Activated naive CD4-positive, alpha-beta T cell (primary cell): Measurements from ENCODE around the gene PEPD.
A peak's percentile ranks its signal among the peaks of the same experiment; 100 is the strongest.

Experiments
- DNase-seq, 4 experiments: peaks; one replicate each; lab custom pipeline; 2025; lab: John Stamatoyannopoulos, UW

PEPD gene

DNA sequence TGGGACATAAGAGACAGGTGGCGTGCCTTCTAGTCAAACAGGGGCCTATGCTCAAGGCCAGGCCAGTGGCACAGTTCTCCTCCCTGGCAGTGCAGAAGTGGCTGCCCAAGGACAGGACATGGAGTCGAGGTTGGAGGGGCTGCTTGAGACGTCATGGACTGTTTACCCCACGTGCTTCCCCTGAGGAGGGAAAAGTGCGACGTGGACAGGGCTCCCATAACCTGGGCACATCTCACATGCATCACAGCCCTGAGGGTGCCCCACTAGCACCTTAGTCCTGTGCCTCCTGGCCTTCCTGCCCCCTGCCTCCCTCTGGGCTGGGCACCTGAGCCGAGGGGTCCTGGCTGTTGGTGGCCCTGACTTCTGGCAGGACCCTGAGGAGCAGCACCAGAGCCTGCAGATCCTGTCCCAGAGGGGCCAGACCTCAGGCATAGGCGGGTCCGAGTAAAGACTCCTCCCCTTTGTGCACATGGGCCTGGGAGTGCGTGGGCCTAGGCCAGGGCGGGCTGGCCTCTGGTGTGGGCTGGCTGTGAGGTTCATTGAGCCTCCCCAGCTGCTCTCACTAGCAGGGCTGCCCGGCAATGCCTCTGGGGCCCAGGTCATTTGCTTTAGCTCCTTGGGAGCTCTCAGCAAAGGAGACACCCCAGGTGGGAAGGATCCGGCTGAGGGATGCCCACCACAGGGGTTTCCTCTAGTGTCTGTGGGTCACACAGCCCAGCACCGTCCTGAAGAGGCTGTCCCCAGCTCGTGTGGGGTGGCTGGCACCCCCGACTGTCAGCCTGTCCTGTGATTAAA lies 82.4 kb downstream of the PEPD start:
- no peak for DNase-seq

- no peak for DNase-seq
Observed at GRCh38 chr19:33437821-33438671, 83.5 kb downstream of the PEPD start.

DNA sequence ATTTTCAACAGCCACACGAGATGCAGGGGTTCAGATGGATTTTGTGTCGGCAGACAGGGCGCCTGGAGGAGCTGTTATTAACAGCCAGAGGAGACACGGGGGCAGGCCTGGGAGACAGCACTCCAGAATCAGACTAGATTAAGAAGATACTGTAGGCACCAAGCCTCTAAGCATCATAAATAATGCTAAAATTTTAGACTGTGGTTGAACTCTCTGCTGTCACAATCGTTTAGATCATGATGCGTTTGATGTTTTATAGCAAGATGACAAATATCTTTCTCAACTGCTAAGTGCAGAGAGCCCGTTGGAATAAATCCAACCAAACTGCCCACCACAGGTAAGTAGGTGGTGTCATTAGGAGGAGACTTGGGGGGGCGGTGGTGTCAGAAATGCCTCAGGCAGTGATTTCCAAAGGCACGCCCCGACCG lies 84.2 kb downstream of the PEPD start:
- DNase-seq, result no peak

DNA sequence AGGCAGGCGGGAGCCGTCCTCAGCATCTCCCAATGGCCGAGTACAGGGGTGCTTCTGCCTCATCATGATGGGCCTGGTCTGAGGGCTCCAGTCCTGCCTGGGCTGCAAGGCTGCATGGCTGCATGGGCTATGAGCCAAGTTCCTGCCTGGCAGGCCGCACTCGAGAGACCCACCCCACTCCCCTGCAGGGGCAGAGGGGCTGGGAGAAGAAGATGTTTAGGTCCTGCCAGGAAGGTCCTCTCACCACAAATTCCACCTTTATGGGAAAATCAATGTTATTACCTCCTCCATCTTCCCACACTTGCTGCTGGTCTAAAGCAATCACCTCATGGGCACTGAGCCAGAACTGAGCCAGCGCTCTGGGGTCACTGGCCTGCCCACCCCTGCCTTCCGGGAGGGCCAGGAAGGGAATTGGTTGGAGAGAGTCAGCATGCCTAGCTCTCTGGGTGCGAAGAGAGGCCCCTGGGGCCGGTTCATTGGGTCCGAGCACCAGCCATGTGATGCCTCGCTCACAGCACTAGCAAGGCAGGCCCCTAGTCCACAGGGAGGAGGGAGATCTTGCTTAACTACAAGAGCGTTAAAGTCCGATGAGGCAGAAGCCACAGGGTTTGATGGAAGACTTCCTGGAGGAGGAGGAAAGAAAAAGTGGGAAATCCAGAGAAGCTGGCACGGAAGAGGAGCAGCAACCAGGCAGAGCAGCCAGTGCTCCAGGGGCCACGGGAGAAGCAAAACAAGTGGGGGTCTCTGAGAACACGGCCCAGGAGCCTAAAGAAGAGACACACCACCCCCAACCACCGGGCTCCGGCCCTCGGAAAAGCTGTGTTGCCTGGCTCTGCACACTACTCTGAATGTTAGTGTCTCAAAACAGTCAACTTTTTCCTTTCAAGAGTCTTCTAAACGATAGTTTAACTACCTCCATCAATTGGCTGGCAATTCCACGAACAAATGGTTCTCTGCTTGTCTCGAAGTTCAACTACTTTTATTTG lies 84.9 kb downstream of the PEPD start:
- DNase-seq, result no peak

GRCh38 chr19:33435706-33436359 lies 85.8 kb downstream of the PEPD start:
- no peak for DNase-seq

DNA sequence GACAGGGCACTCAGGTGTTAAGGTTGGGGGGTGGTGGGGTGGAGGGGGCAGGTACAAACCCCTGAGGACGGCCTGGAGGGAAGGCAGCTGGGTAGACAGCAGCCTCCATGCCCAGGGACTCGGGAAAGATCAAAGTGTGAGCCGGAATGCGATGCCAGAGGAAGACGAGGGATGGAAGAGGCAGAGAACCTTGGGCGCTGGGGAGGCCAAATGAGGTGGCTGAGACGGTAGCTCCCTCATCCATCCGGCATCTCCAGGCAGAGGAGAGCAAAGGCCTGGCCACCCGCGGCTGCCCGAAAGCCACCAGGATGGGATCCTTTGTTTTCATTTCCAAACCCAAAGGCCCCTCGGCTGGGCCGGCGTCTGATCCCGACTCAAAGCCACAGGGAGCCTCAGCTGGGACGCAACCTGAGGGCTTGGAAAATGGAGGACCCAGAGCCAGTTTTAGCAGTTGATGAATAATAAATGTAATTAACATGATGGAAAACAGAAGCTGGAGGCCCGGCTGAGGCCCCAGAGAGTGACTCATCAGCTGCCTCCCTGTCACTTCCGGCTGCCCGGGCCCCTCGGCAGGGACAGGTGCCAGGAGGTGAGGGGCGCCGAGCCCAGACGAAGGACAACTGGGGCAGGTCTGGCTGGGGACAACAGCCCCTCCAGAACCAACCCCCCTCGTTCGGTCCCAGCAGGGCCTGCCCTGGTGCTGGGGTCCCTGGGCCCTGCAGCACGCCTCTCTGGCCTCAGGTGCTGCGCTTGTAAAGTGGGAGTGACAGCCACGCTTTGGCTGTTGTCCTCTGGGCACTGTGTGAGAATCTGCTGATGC lies 86.5 kb downstream of the PEPD start:
- DNase-seq, result no peak

DNA sequence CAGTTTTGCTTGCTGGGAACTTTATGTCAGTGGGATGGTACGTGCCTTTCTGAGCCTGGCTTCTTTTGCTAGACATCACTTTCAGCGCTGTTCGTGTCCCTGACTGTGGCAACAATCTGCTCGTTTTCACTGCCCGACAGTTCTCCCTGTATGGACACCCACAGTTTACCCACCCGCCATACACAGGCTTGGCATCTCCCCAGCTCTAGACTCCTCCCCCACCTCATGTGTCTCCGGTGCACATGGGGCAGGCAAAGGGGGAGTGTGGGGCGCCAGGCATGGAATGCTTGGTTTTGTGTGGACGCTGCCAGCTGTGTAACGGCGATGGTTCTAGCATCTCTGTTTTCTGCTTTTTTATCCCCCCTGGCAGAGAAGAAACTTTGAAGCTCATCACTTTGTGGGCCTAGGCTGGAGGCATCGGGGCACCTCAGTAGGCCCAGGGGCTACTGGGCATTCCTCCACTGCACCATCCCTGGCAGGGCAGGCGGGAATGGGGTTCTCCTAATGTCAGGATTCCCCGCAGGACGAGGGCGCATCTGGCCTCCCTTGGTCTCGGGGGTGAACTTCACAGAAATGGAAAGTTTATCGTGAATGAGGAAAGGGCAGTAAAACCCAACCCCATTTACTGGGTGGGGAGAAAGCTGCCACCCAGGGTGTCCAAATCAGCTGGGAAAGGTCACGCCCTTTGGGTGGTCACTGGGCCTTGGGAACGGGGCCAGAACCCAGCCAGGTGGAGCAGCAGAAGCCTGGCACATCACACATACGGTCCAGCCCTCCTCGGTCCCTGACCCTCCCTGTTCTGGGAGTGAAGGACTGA lies 87.3 kb downstream of the PEPD start:
- no peak for DNase-seq

DNA sequence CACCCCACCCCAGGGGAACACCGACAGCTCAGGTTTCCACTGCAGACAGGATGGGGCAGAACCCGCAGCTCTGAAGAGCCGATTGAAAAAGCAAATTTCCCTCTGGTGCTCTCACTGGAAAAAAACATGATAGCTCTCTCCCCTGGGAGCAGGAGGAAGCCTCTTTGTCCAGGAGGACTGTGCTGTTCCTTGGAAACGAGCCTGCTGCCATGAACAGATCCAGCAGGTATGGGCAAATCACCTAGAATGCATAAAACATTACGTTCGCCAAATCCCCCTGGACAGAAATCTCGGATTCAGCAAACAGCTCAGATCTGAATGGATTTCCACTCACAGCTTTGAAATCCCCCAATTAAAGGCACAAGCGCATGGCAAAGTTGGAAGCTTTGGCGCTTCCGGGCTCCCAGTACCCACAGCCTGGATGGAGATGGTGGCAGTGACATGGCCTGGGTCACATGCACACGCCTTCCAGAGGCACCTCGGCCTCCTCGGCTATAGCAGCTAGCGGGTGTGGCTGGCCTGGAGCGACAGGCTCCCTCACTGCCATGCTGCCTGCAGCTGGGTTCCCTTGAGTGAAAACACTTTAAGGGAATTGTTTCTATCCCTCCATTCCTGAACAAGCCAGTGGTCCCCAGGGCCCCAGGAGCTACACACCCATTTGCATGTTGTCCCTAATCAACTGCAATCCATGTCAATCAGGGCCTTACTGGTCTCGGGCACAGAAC lies 89.0 kb downstream of the PEPD start:
- no peak for DNase-seq

DNA sequence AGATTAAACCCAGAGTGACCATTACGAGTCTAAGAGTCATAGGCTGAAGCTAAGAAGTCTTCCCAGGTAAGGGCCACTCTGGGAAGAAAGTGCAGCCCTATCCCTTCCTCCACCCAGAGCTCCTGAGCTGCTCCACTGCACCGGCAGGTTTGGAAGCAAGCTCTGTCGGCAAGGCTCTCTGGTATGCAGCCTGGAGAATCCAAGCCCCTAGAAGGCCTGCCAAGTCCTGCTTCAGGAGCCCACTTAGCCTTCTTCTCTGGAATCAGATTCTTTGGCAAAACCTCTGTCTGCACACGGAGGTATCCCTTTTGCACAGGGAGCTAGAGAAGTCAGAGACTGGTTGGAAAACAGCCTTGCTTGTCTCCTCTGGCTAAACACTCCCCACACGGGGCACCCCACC lies 89.6 kb downstream of the PEPD start:
- DNase-seq, result no peak

- DNase-seq, result peak in 3 of 4 experiments; percentile 23 to 47 (median 33)
Observed at GRCh38 chr19:33430674-33431277, 90.8 kb downstream of the PEPD start.

DNA sequence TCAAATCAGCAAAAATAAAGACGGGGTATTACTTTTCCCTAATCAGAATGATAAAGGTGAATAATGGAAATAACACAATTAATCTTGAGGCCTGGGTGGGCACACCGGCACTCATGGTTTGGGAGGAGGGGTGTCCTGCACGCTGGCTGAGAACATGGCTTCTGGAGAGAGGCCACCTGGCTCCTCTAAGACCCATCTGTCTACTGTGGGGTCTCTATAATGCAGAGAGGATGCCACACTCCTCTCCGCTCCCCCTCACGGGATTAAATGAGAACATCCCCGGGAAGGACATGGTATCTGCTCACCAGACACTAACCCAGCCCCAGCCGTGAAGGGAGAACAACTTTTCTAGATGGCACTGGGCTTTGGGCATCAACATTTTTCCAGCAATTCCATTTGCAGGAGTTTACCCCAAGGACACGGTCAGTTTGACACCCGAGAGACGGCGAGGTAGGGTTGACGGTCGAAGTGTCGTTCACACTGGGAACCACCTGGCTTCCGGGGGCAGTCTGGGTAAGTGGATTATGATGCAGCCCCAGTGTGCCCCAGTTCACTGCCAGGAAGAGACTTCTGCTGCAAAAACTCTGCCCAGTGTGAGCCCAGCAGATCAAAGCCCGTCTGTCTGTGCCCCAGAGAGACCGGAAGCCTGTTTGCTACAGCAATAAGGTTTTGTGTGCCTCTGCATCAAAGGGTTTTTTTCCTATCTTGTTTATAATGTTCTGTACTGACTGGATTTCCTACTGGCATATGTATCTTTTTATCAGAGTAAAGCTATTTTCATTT lies 91.5 kb downstream of the PEPD start:
- DNase-seq, result peak in 1 of 4 experiments; percentile 6

DNA sequence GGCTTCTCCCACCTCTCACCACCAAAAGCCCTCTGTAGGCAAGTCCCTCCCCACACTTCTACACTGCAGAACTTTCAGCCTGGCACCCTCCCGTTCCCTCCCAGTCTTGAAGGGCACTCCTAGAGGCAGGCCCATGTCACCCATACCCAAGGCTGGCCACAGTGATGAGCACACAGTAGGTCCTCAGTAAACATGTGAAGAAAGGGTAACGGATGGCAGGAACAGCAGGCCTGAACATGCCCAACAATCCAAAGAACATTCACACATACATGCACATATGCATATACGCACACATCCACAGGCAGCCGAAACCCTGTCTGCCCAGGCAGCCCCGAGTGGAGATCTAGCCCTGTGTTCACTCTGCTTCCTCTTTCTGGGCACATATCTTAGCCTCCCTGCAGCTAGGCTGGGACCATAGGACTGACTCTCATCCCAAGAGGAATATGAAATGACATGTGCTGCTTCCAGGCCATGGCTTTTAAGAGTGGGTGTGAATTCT lies 92.9 kb downstream of the PEPD start:
- DNase-seq, result no peak

GRCh38 chr19:33427801-33428626 lies 93.6 kb downstream of the PEPD start:
- DNase-seq, result no peak

- no peak for DNase-seq
Observed at GRCh38 chr19:33426621-33427361, 94.8 kb downstream of the PEPD start.

- no peak for DNase-seq
Observed at GRCh38 chr19:33424181-33424580, 97.4 kb downstream of the PEPD start.
